Fibroblast of skin of right quadriceps (primary cell): ENCODE measurements around the gene NRG2.

Experiments
- DNase-seq: peaks from one replicate; pipeline ENCODE4 v3.0.0-alpha.2; 2013

NRG2 gene

GRCh38 chr5:139926797-139927503, 116.1 kb downstream of the NRG2 start:
- no peak for DNase-seq

- no peak for DNase-seq
These were observed 117.2 kb downstream of the NRG2 start for GRCh38 chr5:139925650-139926640.

- DNase-seq, result no peak
These were observed 117.9 kb downstream of the NRG2 start for GRCh38 chr5:139925216-139925562.

- no peak for DNase-seq
These were observed 118.5 kb downstream of the NRG2 start for GRCh38 chr5:139924294-139925215.

GRCh38 chr5:139919308-139919707, 123.8 kb downstream of the NRG2 start:
- DNase-seq, result peak; percentile 14

GRCh38 chr5:139915834-139916233, 127.3 kb downstream of the NRG2 start:
- DNase-seq, result no peak

- no peak for DNase-seq
These were observed 127.8 kb downstream of the NRG2 start for GRCh38 chr5:139915266-139915665.

GRCh38 chr5:139914218-139914807, 128.8 kb downstream of the NRG2 start:
- no peak for DNase-seq

GRCh38 chr5:139912804-139913203, 130.3 kb downstream of the NRG2 start:
- no peak for DNase-seq

- DNase-seq, result no peak
These were observed 130.9 kb downstream of the NRG2 start for GRCh38 chr5:139912158-139912557.

- DNase-seq, result no peak
These were observed 131.5 kb downstream of the NRG2 start for GRCh38 chr5:139911425-139912120.

GRCh38 chr5:139910901-139911300, 132.2 kb downstream of the NRG2 start:
- DNase-seq, result no peak

- DNase-seq, result no peak
These were observed 133.1 kb downstream of the NRG2 start for GRCh38 chr5:139910036-139910435.

GRCh38 chr5:139908749-139909148, 134.3 kb downstream of the NRG2 start:
- DNase-seq, result no peak

- no peak for DNase-seq
These were observed 136.4 kb downstream of the NRG2 start for GRCh38 chr5:139906661-139907060.

- DNase-seq, result no peak
These were observed 138.1 kb downstream of the NRG2 start for GRCh38 chr5:139904816-139905661.

- DNase-seq, result no peak
These were observed 138.6 kb downstream of the NRG2 start for GRCh38 chr5:139904566-139904815.

GRCh38 chr5:139903795-139904565, 139.1 kb downstream of the NRG2 start:
- no peak for DNase-seq

GRCh38 chr5:139903450-139903794, 139.7 kb downstream of the NRG2 start:
- DNase-seq, result no peak

GRCh38 chr5:139901986-139902385, 141.1 kb downstream of the NRG2 start:
- DNase-seq, result no peak

- DNase-seq, result no peak
These were observed 141.9 kb downstream of the NRG2 start for GRCh38 chr5:139901251-139901575.
